HG02798 (cell line): ENCODE results near the gene CLK2.
"Not testable (repeated sequence)": the region's sequence is repeated elsewhere in the genome, so short reads cannot be mapped to it uniquely, and the experiment has no call there.

ENCODE experiments used
- ATAC-seq: cut with Tn5 transposase; IDR thresholded peaks from one replicate; pipeline ENCODE4 v1.9.1; 2021; ENCODE audit warnings: mild to moderate bottlenecking; ENCODE audit not compliant: unreplicated experiment, poor library complexity

The CLK2 gene

DNA sequence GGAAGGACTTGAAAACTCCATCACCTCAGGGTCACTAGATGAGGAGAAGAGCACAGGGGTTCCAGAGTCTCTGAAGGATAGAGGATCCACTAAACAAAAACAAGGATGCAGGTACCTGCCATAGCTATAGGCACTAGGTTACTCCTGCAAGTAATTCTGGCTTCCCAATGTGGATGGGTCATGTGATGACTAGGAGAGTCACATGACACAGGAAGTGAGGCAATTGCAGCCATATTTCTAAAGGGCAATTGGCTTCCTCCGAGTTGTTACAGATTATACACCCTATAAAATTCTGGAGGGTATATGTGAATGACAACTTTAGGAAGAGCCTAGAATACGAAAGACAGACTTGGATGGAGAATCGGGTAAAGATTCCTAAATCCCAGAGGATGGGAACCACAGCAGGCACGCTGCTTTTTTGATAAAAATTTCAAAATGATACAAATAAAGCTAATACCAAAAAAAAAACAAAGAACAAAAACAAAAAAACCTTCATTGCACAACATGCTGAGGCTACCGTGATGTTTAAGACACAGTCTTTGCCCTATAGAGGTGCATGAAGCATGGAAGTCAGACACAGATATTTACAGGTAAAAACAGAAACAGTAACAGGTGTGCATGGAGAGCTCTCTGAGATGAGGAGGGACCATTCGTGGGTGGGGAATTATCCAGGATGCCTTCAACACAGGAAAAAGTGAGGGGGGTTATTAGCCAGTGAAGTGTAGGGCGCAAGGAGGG lies 54.3 kb downstream of the CLK2 start:
- ATAC-seq: no peak

DNA sequence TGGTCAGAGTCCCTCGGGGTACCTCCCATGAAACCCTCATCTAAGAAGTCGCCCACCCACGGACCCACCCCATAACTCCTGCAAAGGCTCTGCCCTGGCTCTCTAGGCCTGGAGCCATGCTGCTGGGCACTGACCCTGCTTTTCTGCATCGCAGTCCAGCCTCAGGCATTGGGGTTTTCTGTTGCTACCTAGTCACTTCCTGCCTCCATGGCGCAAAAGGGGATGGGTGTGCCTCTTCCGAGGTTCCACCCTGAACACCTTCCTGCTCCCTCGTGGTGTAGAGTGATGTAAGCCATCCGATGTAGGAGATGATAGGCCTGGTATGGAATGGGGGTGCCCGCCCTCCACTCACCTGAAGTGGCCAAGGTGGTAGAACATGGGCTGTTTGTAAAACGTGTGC lies 58.6 kb downstream of the CLK2 start:
- ATAC-seq: not testable (repeated sequence)
